Fibroblast of skin of abdomen (primary cell): ENCODE results near the gene NCOA6.

Experiments used
- DNase-seq: peaks from one replicate; pipeline ENCODE4 v3.0.0-alpha.2; 2013

Gene NCOA6

DNA sequence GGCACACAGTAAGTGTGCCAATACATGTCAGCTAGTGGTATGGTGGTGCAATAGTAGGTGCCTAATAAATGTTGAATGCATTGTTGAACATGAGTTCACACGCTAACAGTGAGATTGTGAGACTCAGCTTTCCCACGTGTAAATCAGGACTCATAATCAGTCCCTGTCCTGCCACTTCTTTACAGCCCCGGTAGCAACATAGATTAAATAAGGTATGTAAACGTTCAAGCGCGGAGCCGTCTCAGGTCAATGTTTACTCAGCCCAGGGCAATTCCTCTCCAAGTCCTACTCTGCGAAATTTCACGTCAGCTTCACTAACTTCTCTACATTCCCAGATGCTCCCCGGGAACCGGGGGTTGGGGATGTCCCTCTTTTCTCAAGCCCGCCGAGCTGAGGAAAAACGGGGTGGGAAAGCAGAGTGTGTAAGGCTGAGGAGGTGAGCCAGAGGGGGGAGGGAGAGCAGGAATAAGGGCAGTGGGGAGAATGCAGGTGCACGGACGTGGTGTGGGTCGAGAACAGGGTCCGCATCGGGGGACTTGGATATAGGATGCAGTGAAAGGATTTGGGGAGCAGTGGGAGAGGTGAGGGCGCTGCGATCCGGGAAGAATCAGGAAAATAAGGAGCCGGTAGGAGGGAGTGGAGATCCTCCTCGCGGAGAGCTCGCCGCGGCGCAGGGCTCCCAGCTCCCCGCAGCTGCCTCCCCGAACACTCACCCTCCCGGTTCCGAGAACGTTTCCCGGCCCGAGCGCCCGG lies 121.9 kb downstream of the NCOA6 start:
- peak; percentile 9 for DNase-seq

DNA sequence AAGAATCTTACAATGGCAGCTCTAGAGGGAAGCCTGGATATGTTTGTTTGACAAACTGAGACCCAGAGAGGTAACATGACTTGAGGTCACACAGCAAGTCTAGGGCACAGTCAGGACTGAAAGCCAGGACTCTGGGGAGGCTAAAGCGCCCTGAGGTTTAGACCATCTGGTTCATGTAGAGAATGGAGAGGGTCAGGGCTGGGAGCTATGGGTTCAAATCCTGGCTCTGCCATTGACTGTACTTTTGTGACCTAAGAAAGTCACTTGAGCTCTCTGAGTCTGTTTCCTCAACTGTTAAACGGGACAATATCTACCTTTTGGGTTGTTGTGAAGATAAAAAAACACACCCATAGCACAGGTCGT lies 122.4 kb downstream of the NCOA6 start:
- DNase-seq, result no peak

DNA sequence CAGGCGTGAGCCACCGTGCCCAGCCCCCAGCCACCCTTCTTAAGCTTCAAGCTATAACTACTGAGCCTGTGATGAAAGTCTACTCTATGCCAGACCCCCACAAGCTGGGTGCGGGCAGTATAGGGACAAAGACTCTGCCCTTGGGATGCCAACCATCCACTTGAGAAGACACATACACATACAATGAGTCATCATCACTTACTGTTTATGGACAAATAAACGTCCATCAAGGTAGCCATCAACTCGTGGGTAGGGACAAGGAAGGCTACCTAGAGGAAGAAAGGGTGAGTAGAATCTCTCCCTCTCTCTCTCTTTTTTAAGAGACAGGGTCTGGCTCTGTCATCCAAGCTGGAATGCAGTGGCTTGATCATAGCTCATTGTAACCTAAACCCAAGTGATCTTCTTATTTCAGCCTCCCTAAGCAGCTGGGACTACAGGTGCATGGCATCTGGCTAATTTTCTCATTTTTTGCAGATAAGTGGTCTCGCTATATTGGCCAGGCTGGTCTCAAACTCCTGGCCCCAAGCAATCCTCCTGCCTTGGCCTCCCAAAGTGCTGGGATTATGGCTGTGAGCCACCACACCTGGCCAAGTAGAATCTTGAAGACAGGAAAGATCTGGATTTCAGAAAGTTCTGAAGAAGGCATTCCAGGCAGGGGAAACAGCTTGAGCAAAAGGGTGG lies 123.9 kb downstream of the NCOA6 start:
- no peak for DNase-seq

DNA sequence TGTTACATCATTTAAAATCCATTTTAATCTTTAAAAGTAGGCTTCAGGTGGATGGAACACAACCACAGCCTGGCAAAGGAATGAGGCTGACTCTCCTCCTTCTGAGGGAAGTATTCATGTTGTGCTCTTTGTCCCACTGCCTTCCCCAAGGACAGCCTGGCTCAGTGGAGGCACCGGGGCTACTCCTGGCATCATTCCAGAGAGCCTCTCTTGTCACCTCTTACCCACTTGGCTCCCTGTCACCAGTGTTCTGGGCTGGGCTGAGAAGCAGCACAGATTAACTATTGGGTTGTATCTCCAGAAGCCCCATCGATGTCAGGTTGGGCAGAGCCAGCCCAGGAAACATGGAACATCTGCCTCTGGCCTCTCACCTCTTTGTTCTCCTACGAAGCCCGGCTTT lies 132.0 kb downstream of the NCOA6 start:
- no peak for DNase-seq

DNA sequence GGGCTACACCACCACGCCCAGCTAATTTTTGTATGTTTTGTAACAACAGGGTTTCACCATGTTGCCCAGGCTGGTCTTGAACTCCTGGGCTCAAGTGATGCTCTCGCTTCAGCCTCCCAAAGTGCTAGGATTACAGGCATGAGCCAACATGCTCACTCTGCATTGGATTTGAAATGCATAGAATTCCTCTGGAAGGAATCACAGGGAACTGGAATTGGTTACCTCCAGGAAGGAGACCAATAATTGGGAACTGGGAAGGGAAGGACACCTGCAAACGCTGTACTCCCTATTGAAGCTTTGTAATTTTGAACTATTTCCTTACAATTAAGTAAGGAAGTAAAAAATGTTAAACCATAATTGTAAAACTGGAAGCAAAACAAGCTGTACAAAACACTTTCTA lies 133.6 kb downstream of the NCOA6 start:
- no peak for DNase-seq

DNA sequence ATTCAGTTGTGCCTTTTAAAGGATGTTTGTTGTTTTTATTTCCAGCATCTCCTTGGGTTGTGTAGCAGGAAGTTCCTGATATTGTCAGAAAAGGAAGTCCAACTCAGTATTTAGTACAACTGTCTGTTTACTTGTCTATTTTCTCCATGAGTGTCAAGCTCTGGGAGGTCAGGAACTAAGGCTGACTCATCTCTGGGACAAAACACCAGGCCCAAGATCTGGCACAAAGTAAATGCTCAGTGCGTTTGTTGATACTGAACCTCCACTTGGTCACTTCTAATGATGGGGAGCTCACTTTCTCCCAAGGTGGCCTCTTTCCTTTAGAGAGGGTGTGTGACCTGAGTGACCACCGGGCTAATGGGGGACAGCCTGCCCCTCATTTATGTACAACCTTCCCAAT lies 136.0 kb downstream of the NCOA6 start:
- DNase-seq, result no peak

DNA sequence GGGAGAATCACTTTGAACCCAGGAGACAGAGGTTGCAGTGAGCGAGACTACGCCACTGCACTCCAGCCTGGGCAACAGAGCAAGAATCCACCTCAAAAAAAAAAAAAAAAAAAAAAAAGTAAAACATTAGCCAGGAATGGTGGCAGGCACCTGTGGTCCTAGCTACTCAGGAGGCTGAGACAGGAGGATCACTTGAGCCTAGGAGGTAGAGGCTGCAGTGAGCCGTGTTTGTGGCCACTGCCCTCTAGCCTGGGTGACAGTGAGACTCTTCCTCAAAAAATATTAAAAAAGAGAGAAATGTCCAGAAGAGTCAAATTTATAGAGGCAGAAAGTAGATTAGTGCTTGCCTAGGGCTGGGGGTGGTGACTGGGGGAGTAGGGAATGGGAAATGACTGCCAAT lies 141.8 kb downstream of the NCOA6 start:
- DNase-seq, result no peak

DNA sequence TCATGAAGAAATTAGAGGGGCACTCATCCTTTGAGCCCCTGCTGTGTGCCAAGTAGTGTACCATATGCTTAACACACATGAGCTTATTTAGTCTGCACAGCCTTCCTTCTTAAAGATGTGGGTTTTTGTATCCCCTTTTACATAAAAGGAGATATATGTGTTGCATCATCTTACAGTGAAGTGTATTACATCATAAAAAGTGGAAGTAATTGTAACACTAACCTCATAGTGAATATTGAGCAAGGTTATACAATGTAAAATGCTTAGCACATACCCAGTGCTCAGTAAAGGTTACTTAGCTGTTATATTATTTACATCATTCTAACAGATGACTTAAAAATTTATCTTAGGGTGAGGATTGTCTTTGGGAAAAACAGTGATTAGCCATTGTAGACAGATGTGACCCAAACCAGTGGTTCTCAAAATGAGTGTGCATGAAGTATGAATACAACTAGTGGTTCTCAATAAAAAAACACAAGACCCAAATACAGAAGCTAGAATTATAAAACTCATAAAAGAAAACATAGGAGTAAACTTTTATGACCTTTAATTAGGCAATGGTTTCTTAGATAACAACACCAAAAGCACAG lies 144.8 kb downstream of the NCOA6 start:
- no peak for DNase-seq

DNA sequence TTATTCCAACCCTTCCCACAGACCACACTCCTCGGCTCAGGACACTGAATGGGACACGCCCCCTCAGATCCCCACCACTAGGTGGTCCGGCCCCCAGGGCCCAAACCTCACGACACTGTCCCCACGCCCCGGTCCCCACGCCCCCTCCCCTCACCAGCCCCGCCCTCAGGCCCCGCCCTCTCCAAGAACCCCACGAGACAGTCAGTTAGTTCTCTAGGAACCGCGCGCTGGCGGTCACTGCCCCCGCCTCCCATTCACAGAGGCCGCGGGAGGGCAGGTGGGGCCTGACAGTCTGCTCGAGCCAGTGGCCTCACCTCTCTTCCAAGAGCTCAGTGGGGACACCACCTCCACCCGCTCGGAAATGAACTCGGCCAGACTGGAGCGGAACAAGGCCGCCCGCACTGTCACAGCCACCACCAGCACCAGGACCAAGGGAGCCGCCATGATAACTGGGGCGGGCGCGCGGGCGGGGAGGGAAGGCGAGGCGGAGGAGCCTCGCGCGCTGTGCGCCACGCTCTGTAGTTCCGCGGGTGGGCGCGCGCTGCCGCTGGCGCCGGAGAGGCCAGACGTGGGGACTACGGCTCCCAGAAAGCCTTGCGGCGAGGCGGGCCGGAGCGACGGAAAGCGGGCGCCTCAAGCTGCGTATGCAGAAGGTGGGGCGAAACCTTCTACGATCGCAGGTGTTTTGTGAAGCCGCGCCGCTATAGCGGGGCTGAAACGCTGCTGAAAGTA lies 148.6 kb downstream of the NCOA6 start, which contains the start of gene PIGU:
TSS of gene PIGU (minus strand) at position 451 of the 732 bp plus-strand sequence. CDS start at position 444, 7 bp downstream.
- DNase-seq, result peak; percentile 91

DNA sequence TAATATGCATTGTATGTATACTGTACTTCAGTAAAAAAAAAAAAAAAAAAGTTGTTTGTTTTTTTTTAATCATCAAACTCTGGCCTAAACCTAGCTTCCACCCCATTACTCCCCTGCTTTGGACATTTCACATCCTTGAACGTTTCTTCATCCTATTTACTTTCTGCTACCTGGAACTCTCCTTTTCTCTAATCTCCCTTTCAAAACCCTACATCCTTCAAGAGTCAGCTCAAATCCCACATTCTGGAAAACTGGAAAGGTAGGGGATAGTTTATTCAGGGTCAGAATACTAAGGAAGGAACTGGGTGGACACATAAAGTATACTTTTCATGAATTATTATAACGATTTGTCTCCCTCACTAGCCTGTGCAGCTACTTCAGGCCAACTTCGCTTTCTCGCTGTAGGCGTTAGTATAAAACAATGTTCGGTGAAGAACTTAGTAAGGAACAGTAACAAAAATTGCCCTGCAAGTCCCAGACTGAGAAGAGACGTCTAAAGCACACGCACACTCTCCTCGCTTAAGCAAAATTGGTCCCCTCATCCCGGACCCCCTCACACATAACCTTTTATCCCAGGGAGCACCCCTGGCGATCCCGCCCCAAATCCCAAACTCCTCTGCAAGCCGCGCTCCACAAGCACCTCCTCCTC lies 149.3 kb downstream of the NCOA6 start:
- no peak for DNase-seq

DNA sequence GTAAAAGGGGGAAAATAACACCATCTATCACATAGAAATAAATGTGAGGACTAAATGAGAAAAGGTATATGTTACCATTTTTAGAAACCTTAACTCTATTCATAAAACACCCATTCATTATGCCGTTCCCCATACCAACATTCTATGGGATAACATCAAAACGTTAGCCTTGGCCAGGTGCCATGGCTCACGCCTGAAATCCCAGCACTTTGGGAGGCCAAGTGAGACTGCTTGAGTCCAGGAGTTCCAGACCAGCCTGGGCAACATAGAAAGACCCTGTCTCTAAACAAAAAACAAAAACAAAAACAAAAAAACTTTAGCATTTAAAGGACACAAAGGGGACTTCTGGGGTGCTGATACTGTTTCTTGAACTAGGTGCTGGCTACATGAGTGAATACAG lies 149.9 kb downstream of the NCOA6 start:
- no peak for DNase-seq

DNA sequence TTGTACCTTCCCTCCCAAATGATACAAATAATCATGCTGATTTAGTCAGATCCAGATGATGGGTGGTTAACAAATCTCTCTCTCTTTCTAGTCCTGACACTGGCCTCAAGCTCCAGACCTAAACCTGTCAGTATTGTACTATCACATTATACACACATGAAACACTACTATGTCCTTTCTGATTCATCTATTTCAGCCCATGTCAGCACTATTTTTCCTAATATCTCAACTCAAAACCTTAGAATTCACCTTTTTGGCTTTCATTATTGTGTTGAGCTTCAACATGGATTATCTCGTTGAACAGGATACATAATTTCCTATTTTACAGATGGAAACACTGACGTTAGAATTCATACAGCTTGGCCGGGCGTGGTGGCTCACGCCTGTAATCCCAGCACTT lies 152.0 kb downstream of the NCOA6 start:
- no peak for DNase-seq

DNA sequence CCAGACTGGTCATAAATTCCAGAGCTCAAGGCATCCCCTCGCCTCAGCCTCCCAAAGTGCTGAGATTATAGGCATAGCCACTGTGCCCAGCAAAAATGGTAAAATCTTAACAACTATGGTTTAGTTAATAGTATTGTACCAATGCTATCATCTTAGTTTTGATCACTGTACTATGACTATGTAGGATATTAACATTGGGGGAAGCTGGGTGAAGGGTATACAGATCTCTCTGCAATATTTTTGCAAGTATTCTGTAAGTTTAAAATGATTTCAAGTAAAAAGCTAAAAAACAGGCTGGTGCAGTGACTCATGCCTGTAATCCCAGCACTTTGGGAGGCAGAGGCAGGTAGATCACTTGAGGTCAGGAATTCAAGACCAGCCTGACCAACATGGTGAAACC lies 156.4 kb downstream of the NCOA6 start:
- DNase-seq, result no peak
